HS-27A (cell line): ENCODE data around the gene CCDC9.

Source experiments
- DNase-seq: peaks from one replicate; pipeline ENCODE4 v3.0.0-alpha.2; 2012; ENCODE audit warnings: low read depth, missing footprints

The CCDC9 gene

DNA sequence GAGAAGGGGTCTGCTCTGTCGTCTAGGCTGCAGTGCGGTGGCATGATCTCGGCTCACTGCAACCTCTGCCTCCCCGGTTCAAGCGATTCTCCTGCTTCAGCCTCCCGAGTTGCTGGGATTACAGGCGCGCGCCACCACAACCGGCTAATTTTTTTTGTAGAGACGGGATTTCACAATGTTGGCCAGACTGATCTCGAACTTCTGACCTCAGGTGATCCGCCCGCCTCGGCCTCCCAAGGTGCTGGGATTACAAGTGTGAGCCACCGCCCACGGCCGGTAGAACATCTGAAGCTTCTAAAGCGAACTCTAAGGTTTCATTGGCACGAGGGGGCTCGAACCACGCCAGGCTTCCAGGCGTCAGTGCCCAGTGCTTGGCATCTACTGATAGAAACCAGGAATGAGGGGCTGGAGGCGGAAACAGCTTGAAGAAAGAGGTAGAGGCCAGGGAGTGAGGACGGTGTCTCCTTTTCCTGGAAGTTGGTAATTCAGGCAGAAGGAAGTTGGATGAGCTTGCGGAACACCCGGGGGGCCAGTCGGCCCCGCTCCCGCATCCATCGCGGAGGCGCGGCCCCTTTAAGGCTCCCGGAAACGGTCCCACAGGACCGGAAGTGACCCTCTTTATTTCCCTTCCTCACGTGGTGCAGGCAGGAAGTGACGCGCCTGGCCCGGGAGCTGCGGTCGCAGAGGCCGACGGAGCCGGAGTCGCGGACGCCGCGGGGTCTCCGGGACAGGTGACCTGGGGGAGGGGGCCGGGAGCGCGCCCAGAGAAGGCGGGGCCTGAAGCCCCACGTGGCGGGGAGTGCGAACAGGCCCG, at the start of gene CCDC9:
Gene CCDC9 (plus strand): TSS at position 647 of the 814 bp plus-strand sequence. CDS start 1,876 bp downstream, outside the sequence.
- peak; percentile 82 for DNase-seq

DNA sequence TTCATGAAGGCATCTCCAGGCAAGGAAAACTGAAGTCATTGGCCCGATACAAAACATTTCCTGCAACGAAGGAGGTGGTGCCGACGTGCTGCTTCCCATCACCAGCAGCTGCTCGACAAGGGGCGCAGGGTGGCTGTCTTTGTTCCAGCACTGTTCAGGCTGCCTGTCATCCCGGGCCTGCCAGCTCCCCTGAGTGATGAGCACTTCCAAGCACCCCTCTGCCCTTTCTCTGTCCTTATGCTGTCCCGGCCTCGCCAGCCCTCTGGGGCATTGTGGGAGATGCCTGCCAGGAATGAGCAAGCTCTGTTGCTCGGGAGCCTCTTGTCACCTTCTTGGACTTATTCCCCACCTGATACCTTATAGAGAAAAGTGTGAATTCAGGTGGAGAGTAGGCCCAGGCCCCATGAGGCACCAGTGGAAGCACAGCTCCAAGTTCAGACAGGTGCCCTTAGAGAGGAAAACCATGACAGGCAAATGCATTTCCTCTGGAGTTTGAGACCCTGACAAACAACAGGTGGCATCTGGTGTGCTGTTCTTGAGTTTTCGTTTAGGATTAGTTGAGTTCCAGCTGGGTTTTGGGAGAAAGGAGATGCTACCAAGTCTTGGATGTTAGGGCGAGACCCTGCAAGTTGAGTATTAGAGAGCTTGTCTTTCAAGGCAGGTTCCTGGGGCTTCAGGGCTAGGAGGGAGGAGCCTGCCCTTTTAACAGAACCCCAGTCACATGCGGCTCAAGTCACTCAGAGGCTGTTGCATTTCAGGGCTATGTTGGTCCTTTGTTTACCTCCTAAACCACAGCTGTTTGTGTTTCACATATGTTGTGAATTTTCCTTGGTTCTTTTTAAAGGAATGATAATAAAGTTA, 46.8 kb upstream of the CCDC9 start:
- DNase-seq = no peak

DNA sequence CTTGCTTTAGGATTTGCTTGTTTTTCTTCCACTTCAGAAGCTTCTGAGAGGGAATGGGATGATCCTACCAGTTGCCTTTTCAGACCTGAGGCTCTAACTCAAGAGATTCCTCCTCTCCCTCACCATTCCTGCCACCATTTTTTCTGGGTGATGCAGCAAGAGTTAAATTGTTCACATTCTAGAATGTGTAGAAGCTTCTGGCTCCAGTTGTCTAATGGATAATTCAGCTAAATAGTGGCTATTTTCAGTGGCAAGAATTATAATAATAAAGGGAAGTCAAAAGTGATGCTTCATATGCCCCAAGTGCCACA, 46.2 kb upstream of the CCDC9 start:
- DNase-seq = no peak

DNA sequence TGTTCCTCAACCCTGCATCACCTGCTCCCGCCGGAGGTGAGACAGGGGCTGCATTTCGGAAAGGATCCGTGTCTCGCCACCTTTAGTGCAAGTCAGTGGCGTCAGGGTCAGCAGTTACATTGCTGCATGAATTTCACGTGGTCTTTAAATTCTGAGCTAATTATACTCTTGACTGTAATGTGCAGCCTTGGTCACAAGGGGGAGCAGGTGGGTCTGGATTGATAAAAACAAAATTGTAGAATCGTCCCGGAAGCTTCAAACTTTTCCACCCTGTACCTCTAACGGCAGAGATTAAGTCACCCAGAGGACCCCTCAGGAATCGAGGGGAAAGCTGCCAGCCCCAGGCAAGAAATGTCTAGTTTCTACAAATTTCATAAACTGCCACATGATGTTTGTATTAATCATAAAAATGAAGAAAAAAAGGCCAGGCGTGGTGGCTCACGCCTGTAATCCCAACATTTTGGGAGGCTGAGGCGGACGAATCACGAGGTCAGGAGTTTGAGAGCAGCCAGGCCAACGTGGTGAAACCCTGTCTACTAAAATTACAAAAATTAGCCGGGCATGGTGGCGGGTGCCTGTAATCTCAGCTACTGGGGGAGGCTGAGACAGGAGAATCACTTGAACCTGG, 45.5 kb upstream of the CCDC9 start:
- DNase-seq = no peak

DNA sequence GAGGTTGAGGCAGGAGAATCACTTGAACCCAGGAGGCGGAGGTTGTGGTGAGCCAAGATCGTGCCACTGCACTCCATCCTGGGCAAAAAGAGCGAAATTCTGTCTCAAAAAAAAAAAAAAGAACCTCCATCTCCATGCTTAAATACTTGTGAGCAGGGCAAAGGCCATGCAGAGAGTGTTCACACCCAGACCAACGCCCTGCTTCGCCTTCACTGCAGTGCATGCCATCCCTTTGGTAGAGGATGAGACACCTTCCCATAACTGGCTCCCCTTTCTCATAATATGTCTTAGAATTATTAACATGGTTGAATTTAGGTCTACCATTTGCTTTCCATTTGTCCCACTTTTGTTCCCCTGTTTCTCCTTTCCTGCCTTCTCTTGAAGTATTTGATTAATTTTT, 40.7 kb upstream of the CCDC9 start:
- no peak for DNase-seq

DNA sequence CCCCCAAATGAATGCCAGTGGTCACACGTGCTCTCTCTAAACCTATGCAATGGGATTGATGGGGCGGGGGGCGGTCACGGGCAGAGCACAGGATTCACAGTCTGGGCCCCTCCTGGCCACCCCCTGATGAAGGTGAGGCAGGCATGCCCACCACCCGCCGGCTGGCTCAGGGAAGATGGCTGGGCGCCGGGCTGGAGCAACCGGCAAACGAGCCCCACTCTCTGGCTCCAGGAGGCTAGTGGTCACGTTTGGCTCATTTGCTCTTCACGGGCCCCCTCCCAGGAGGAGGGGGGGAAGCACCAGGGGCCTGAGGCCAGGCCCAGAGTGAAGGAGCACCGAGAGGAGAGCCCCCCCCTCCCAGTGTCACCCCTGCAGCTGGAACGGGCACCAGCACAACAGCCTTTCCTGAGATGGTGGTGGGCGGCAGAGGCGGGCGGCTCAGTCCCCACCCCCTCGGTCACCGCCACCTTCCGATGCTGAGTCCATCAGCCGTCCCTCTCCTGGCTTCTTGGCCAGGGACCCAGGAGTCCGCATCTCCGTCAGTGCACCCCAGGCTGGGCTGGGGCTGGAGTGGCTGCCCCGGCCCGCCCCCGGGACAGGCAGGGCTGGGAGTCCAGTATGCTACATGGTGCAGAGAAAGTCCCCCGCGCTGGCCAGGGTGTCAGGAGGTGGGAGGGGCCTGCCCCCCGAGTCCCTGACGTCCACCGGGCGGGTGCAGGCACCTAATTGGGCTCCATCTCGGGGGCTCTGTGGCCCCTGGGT, 35.1 kb upstream of the CCDC9 start:
- DNase-seq = no peak

DNA sequence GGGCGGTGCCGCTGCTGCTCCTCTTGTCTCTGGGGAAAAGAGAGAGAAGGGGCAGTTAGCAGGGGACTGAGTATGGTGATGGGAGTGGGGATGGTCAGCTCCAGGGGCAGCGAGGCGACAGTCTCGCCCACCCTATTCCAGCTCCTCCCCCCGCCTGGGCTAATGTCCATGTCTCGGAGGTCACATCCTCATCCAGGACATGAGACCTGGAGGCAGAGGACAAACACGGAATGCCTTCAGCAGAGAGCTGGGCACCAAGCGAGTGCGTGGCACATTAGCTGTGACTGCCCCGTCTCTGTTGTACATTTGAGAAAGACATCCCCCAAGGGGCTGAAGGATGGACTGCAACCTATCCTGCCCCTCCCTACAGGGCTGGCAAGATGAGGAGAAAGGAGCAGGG, 34.4 kb upstream of the CCDC9 start:
- DNase-seq = no peak

DNA sequence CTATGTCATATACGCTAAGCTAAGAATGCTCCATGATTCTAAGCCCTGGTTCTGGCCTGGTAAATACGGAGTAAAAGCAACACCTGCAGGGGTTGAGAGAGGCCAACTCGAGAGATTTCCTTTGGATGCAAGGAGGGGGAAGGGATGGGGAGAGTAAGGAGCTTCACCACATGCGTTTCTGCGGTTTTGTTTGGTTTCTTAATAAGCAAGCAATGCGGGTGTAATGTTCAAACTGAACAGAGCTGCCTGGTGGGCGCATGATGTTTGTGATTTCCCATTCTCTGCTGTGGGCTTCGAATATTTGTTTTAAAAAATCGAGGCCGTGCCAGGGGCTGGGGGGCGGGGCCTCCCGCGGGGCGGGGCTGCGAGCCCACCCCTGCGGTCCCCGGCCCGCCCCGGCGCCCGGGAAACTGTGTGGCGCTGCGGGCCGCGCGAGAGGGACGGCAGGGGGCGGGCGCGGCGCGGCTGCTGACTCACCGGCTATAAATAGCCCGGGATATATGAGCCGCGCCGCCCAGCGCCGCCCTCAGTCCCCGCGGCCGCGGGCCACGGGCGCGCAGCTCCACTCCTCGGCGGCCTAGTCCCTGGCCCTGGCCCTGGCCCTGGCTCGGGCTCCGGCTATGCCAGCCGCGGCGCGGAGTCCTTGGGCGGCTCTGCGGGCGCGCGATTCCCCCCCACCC, 30.4 kb upstream of the CCDC9 start:
- no peak for DNase-seq

DNA sequence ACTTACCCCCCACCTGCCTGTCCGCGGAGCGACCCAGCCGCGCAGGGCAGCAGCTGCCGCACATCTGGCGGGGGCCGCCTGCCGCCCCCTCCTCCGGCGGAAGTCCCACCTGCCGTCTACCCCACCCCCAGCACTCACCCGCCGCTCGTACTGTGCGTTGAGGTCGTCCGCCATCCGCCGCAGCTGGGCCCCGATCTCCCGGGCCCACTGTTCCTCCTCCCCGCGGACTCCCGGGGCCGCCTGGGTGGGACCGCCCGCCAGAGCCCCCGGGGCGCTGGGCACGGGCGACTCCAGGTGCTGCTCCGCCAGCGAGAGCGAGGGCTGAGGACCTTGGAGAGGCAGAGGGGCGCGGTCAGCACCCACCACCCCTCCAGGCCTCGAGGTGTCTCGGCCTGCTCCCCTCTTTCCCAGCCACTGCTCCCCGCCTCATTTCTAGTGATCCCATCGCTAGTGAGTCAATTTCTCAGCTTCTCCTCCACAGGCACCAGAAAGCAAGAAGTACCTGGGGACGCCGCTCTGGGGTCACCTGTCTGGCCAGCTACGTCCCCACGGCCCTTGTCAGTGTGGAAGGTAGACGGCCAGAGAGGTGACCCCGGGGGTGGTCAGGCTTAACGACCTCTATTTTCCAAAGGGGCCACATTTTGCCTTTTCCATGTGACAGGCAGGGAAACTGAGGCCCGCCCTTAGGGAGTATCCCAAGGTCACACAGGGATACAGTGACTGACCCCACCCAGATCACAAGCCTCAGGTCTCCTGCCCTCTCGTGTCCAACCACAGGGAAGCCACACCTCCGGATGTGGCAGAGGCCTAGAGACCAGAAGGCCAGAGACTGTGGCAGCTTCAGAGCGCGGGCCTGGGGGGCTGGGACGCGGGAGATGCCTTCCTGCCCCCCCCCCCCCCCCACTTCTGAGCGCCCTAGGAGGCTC, 29.6 kb upstream of the CCDC9 start:
- DNase-seq = no peak

DNA sequence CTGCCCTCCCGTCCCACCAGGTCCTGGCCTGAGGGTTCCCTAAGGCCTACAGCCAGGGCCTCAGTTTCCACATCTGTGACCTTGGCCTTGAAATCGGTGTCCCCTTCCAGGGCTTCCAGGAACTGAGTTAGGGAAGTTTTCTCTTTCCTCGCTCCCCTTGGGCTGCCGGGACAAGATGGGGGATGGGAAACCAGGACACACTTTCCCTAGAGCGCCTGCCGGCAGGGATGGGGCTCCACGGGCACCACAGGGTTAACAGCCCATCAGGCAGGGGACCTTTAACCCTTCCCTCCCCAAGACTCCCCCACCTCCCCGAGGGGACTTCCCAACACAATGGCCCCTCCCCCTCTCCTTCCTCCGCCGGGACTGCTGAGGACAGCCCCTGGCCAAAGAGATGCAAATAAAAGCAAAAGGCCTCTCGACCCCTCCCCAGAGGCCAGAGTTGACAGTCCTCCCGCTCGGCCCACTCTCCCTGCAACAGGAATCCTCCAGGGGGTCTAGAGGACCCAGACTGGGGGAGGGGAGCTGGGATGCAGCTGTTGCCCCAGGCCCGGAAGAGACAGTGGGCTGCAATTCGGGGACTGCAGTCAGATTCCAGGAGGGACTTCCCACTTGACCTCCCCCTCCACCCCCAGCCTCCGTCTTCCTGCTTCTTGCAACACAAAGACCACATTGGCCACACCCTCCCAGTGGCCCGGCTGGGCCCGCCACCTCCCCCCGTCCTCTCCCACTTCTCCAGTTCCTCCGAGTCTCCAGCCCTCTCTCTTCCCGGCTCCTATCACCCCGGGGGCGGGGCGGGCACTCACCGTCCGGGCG, 28.8 kb upstream of the CCDC9 start:
- peak; percentile 94 for DNase-seq

DNA sequence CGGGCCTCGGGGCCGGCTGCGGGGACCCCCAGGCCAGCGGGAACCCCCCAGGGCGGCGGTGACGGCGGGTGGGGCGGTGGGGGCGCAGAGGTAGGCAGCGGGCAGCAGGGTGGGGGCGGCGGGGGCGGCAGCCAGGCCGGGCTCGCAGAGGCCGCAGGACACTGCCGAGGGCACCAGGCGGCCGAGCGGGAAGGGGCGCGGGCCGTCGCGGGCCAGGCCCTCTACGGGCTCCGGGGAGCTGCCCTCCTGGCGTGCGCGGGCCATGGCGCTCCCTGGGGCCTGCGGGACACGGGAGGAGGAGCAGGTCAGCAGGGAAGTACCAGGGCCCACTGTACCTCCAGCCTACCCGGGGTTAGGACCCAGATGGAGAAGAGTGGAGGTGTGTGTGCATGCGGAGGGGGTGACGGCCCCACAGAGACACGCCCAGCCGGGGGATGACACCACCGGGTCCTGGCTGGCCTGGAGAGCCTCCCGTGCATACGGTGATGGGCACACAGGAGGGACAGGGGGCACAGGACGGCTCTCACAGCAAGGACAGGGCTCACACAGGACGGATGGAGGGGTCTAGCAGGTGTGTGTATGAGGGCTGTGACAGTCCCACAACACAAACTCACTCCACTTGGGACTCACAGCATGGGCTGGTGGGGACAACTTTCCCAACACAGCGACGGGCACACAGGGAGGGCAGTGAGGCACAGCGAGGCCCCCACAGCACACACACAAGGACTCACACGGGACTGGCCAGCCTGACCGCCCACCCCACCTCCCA, 28.0 kb upstream of the CCDC9 start:
- DNase-seq = no peak

DNA sequence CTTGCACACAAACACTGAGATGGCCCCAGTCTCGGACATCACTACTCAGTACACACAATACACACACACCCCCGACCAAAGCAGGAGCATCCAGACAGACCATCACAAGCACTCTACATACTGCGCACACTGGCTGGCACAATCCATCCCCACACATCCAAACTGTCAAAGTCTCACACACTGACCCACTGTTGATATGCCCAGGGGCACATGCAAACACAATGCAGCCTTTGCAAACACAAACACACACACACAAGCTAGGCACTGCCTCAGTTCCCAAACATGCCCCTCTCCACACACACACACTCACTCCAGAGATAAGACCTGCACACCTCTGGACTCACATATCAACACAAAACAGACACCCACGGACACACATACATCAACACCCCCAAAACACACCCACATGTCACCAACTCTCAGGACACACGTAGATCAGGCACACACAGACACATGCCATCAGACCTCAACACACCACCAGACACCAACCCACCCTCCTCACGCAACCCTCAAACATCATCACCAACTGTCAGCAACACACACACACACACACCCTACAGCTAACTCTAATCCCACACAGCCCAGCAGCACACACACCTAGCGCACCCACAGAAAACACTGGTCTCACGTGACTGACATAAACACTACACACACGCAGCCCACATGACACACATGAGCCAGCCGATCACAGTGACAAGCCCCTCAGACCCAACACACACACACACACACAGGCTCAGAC, 27.2 kb upstream of the CCDC9 start:
- DNase-seq = no peak

DNA sequence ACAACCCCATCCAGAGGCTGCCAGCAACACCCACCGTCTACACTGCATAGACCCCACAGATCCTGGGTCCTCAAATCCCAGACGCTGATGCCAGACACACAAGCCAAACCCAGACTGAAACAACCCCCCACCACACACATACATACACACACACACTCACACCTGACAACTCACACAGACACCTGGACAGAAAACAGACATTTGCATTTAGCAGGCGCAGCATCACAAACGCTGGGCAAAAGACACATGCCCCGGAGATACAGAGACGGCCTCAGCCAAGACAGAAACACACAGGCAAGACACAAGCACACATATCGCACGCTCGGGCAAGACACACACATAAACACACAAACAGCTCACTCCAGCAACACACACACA, 26.7 kb upstream of the CCDC9 start:
- no peak for DNase-seq

DNA sequence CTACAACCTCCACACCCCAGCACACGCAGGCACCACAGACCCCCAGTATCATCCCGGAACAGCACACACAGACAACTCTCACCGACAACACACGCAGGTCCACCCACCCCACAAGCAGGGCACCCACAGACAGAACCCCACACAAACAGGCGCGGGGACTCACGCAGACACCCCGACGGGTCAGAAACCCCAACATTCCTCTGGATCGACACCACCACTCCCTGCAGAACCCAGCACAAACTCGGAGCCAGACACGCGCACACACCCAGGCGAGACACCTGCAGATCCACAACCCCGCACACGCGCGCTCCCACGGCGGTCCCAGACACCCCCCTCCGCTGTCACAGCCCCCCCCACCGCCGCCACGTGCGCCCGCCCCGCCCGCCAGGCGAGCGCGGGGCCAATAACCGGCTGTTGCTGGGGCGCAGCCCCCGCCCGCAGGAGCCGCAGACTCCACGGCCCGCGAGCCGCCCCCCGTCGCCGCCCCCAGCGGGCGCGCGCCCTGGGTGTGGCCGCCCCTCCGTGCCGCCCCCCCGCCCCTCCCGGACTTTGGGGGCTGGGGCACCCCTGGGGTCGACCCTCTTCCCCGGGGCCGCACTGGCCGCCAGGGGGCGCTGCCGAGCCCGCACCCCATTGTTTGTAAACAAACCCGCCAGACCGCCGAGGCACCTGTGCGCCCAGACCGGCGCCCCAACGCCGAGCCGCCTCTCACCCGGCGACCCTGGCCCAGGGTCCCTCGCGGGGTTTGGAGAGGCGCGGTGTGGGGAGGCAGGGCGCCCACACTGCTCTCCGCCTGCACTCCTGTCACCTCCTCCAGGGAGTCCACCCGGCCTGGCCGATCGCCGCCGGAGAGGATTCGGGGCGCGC, 26.0 kb upstream of the CCDC9 start:
- DNase-seq = no peak

DNA sequence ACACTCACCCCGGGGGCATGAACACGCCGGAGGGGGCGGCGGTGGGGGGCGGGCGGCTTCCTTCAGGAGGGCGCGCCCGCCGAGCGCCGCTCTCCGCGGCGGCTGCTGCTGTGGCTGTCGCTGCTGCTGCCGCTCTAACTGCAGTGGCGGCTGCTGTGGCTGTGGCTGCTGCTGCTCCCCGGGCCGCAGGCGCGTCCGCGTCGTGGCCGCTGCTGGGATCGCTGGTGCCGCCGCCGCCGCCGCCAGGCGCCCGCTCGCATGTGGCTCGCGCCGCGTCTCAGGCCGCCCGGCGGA, 25.5 kb upstream of the CCDC9 start, which contains the start of gene BBC3:
Gene BBC3 (minus strand): TSS at position 279 of the 294 bp plus-strand sequence. CDS start 2,768 bp downstream, outside the sequence.
- DNase-seq = no peak

DNA sequence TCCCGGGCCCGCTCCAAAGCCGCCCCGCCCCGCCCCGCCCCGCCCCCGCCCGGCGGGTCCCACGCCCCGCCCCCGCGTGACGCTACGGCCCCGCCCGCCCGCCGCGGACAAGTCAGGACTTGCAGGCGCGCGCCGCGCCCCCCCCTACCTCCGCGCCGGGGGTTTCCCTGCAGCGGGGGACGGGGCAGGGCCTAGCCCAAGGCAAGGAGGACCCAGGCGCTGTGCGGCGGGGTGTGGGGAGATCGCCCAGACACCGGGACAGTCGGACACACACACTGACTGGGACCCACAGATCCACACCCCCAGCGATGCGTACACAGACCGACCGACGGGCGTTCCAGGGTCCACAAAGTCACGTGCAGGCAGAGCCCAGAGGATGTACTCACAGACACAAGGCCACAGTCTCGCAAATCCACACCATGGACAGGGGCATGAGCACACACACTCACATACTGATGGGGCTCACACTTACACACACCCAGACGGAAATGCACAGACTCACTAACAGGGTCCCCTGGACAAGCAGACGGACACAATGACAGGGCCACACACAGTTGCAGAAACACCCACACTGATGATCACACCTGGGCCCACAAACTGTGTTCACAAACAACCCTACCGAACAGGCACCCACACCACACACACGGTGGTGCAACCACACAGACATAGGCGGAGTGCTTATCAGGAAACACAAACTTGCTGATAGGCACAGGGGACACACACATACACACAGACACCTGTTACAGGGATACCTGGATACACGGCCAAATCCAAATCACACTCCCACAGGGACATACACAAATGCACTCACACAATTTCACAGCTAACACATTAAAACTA, 24.9 kb upstream of the CCDC9 start:
- DNase-seq = no peak
